Vagina (tissue), 2 donors: ENCODE data around the gene POFUT1. TPM values are rescaled to one million over a fixed set of nuclear protein-coding genes. Genes with fewer than 3 reads are reported as not detected.
"Not testable (repeated sequence)": the region's sequence is repeated elsewhere in the genome, so short reads cannot be mapped to it uniquely, and the experiment has no call there.

Experiments
- DNase-seq, 2 donors: peaks; one replicate each; pipeline ENCODE4 v3.0.0-alpha.2; 2017; ENCODE audit errors: extremely low spot score in 2 of 2
- H3K27ac ChIP-seq: fragments of 200-600 bp; sonication (generic); one replicate; pipeline ENCODE4 v1.5.1; 2019
- H3K27me3 ChIP-seq: fragments of 200-600 bp; sonication (generic); one replicate; pipeline ENCODE4 v1.5.1; 2019
- H3K36me3 ChIP-seq, 2 donors: fragments of 200-600 bp; sonication (generic); one replicate each; pipeline ENCODE4 v1.5.1; 2017 to 2019
- H3K4me1 ChIP-seq: fragments of 200-600 bp; sonication (generic); one replicate; pipeline ENCODE4 v1.5.1; 2019
- H3K4me3 ChIP-seq, 2 donors: fragments of 200-600 bp; sonication (generic); 1 replicate in 1 of 2; 2 replicates in 1 of 2; pipeline ENCODE4 v1.5.1; 2016 to 2019
- H3K9me3 ChIP-seq: fragments of 200-600 bp; sonication (generic); one replicate; pipeline ENCODE4 v1.5.1; 2019
- POLR2A ChIP-seq, 2 donors: fragments of 450-650 bp; IDR thresholded peaks; one replicate each; pipeline ENCODE4 v1.6.1; 2017; ENCODE audit warnings: antibody characterized with exemption in 2 of 2, mild to moderate bottlenecking in 2 of 2, moderate library complexity in 2 of 2
- POLR2AphosphoS5 ChIP-seq, 2 donors: sonication (generic); formaldehyde crosslinking; IDR thresholded peaks; one replicate each; pipeline ENCODE4 v1.9.0; 2017; ENCODE audit warnings: antibody characterized with exemption in 2 of 2, mild to moderate bottlenecking in 2 of 2, low read depth in 1 of 2; ENCODE audit not compliant: insufficient read depth in 1 of 2
- intact Hi-C: fragments of 100-400 bp; cut with DNase I; formaldehyde crosslinking; loops from one replicate; pipeline ENCODE4 v1.15.1; 2023
- total RNA-seq: library from RNA; depleted of rRNA; stranded (reverse); fragments of >200 nt; gene quantifications from one replicate; pipeline ENCODE4 v1.2.3, GENCODE V29; 2016
- TF ChIP-seq, protein P1 (sequence below), 3 experiments: fragments of 450-650 bp in 2 of 3; fragments of 200-600 bp in 1 of 3; sonication (generic) in 1 of 3; IDR thresholded peaks; one replicate each; pipeline ENCODE4 v1.5.1; 2017 to 2019; ENCODE audit warnings: antibody characterized with exemption in 3 of 3, mild to moderate bottlenecking in 2 of 3, moderate library complexity in 2 of 3

POFUT1 gene
- total RNA-seq, 1 donor from 2014 or later, result 27.7 TPM

DNA sequence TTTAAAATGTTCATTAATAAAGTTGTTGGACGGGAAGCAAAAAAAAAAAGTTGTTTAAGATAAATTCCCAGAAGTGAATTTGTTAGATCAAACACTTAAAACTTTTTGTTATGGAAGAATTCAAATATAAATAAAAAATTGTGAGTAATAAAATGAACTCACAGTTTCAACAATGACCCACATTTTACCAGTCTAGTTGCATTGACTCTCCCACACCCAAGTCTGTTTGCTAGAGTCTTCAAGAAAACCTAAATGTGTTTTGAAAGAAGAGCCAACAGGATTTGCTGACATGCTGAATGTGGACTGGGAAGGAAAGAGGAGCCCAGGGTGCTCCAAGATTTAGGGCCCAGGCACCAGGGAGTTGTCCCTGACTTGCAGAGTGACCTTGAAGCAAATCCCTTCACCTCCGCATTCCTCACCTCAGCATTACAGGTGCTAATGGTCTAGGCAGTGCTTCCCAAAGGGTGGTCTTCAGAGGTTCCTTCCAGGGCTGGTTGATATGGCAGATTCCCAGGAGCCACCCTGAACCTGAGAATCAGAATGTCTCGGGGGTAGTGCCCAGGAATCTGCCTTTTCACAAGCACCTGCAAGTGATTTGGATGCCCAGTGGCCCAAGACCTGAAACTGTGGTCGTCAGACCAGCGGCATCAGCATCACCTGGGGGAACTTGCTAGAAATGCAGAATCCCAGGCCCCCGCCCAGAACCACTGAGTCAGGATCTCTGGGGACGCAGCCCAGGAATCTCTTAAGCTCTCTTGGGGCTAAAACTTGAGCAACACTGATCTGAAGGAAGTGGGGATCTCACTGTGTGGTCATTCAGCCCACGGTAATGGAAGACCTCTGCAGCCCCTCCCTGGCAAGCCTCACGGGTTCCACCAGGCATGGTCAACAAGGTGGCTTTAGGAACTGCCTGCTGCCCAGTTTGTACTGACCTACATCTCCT is 31.1 kb downstream of the POFUT1 start:
- Histone ChIP-seq H3K4me1 (peaks cover 8% of the 10 kb centered on the region), H3K9me3 (no peaks in the 10 kb centered on the region), H3K27ac (no peak overlapping the region), H3K4me3 (no peak overlapping the region), H3K36me3 (peaks cover 0 to 7% of the 10 kb centered on the region in 2 donors), H3K27me3 (no peaks in the 10 kb centered on the region)
- DNase-seq, result no peak
- TF ChIP-seq POLR2A (IDR thresholded peaks at IDR 0.05) (no peak), POLR2AphosphoS5 (IDR thresholded peaks at IDR 0.05; ENCODE audit: insufficient read depth in 1 of 2, low read depth in 1 of 2) (no peak)
- TF ChIP-seq, protein P1, sequence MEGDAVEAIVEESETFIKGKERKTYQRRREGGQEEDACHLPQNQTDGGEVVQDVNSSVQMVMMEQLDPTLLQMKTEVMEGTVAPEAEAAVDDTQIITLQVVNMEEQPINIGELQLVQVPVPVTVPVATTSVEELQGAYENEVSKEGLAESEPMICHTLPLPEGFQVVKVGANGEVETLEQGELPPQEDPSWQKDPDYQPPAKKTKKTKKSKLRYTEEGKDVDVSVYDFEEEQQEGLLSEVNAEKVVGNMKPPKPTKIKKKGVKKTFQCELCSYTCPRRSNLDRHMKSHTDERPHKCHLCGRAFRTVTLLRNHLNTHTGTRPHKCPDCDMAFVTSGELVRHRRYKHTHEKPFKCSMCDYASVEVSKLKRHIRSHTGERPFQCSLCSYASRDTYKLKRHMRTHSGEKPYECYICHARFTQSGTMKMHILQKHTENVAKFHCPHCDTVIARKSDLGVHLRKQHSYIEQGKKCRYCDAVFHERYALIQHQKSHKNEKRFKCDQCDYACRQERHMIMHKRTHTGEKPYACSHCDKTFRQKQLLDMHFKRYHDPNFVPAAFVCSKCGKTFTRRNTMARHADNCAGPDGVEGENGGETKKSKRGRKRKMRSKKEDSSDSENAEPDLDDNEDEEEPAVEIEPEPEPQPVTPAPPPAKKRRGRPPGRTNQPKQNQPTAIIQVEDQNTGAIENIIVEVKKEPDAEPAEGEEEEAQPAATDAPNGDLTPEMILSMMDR (IDR thresholded peaks at IDR 0.05), result no peak
- intact Hi-C loops, result no loop called here

DNA sequence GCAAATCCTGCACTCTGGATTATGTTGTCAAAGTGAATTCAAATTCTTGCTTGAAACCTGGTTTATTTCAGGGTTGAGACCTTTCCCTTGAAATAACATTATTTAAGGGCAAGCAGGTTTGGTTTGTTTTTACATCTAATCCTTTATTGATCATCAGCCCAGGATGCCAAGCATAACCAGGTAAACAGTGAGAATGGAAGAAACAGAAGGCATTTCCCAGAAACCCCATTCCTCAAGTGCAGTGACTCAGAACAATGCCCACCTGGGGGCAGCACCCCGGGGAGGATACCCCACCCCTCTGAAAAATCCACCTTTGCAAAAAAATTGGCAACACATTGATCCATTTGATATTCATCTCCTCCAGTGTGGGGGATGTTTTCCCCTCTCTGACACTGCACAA is 32.5 kb downstream of the POFUT1 start:
- no peak overlapping the region for H3K4me3 ChIP-seq
- no peak overlapping the region for H3K27ac ChIP-seq
- no peaks in the 10 kb centered on the region for H3K36me3 ChIP-seq
- no peaks in the 10 kb centered on the region for H3K27me3 ChIP-seq
- no peaks in the 10 kb centered on the region for H3K9me3 ChIP-seq
- DNase-seq, result no peak
- intact Hi-C loops, result no loop called here
- peaks cover 8% of the 10 kb centered on the region for H3K4me1 ChIP-seq
- no peak for TF ChIP-seq POLR2A (IDR thresholded peaks at IDR 0.05)
- TF ChIP-seq POLR2AphosphoS5 (IDR thresholded peaks at IDR 0.05; ENCODE audit: insufficient read depth in 1 of 2, low read depth in 1 of 2), result no peak
- TF ChIP-seq, protein P1 (IDR thresholded peaks at IDR 0.05), result no peak

DNA sequence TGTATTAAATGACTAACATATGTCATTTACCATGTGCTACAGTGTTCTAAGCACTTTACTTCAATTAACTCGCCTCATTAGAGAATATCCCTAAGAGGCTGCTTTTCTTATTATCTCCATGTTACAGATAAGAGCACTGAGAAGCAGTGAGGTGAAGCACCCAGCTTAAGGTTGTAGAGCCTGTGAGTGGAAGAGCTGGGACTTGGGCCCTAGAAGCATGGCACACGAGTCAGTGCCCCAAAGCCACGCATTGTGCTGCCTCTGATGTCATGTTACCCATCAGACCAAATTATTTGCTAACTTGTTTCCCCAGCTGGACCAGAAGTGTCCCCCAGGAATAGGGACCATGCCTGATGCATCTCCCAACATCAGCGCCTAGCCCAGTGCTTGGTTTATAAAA is 34.1 kb downstream of the POFUT1 start:
- no peak overlapping the region for H3K27ac ChIP-seq
- no peaks in the 10 kb centered on the region for H3K36me3 ChIP-seq
- DNase-seq, result no peak
- H3K4me1 ChIP-seq, result no peaks in the 10 kb centered on the region
- no peak overlapping the region for H3K4me3 ChIP-seq
- intact Hi-C loops, result no loop called here
- H3K9me3 ChIP-seq, result no peaks in the 10 kb centered on the region
- no peaks in the 10 kb centered on the region for H3K27me3 ChIP-seq
- TF ChIP-seq POLR2AphosphoS5 (IDR thresholded peaks at IDR 0.05; ENCODE audit: insufficient read depth in 1 of 2, low read depth in 1 of 2) (no peak), POLR2A (IDR thresholded peaks at IDR 0.05) (no peak)

DNA sequence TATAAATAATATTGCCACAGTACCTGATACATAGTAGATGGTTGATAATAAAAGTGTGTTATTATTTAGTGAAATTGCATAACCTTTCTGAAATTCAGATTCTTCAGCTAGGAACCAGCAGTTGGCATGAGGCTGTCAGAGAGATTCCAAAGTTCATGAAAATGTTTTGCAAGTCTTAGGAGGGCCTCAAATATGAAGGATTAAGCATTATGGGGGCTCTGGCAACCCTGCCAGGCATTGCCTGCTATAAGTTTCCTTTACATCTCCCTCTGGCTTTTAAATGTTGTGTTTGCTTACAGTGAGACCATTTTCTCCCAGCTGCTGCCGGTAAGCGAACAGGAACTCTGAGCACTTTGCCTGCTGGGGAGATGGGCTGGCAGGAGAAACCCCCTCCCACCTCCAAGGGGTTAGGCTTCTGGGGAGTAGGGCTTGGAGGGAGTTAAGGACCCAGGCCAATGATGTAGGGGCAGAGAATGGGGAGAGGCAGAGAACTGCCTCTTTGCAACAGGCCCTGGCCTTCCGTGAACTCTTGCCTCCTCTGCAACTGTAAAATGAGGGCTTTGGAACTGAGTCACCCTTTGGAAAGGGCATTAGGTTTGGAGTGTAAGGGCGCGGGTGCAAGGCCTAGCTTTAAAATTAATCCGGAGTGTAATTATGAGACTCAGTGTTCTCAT is 36.6 kb downstream of the POFUT1 start:
- Histone ChIP-seq H3K9me3 (no peaks in the 10 kb centered on the region), H3K36me3 (no peaks in the 10 kb centered on the region)

DNA sequence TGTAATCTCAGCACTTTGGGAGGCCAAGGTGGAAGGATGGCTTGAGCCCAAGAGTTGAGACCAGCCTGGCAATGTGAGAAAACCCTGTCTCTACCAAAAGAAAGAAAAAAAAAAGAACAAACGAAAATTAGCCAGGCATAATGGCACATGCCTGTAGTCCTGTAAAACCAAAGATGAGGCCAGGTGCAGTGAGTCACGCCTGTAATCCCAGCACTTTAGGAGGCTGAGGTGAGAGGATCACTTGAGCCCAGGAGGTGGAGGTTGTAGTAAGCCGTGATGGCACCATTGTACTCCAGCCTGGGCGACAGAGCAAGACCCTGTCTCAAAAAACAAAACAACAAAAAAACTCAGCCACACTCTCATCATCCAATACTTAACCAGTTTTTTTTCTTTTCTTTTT is 37.3 kb downstream of the POFUT1 start:
- no peak for DNase-seq
- H3K4me1 ChIP-seq, result no peaks in the 10 kb centered on the region
- no peaks in the 10 kb centered on the region for H3K36me3 ChIP-seq
- intact Hi-C loops, result no loop called here
- TF ChIP-seq, protein P1 (IDR thresholded peaks at IDR 0.05), result no peak
- TF ChIP-seq POLR2A (IDR thresholded peaks at IDR 0.05), result no peak
- TF ChIP-seq POLR2AphosphoS5 (IDR thresholded peaks at IDR 0.05; ENCODE audit: insufficient read depth in 1 of 2, low read depth in 1 of 2), result no peak
- H3K4me3 ChIP-seq, result no peak overlapping the region
- no peaks in the 10 kb centered on the region for H3K27me3 ChIP-seq
- no peaks in the 10 kb centered on the region for H3K9me3 ChIP-seq
- H3K27ac ChIP-seq, result no peak overlapping the region

More for the DNA sequence above, 36.6 kb downstream of the POFUT1 start:
- Histone ChIP-seq H3K27ac (no peak overlapping the region), H3K4me1 (no peaks in the 10 kb centered on the region), H3K27me3 (no peaks in the 10 kb centered on the region), H3K4me3 (no peak overlapping the region)
- intact Hi-C loops, result no loop called here
- no peak for TF ChIP-seq POLR2A (IDR thresholded peaks at IDR 0.05)
- TF ChIP-seq, protein P1 (IDR thresholded peaks at IDR 0.05), result no peak
- TF ChIP-seq POLR2AphosphoS5 (IDR thresholded peaks at IDR 0.05; ENCODE audit: insufficient read depth in 1 of 2, low read depth in 1 of 2), result no peak
- no peak for DNase-seq

DNA sequence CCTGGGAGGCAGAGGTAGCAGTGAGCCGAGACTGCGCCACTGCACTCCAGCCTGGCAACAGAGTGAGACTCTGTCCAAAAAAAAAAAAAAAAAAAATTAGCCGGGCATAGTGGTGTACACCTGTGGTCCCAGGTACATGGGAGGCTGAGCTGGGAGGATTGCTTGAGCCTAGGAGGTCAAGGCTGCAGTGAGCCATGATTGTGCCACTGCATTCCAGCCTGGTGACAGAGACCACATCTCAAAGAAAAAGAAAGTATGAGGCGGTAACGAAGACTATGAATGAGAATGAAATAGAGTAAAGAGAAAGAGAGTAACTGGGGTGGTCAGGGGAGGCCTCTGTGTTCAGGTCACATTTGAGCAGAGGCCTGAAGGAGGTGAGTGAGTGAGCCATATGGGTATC is 38.5 kb downstream of the POFUT1 start:
- intact Hi-C loops, DNase-seq, H3K4me3 ChIP-seq, H3K9me3 ChIP-seq, H3K4me1 ChIP-seq, H3K27ac ChIP-seq, H3K27me3 ChIP-seq, H3K36me3 ChIP-seq: not testable (repeated sequence)
